K562 (cell line): ENCODE measurements around the gene SHC1. TPM values are rescaled to one million over a fixed set of nuclear protein-coding genes. Genes with fewer than 3 reads are reported as not detected.

ENCODE experiments used
- ARID2 ChIP-seq: fragments of 450-650 bp; IDR thresholded peaks from 2 replicates; pipeline ENCODE4 v1.6.1; 2017; ENCODE audit warnings: antibody characterized with exemption, mild to moderate bottlenecking
- CREM ChIP-seq: IDR thresholded peaks from 2 replicates; pipeline ENCODE4 v1.6.1; 2014; ENCODE audit warnings: antibody characterized with exemption, low read depth
- ELF4 ChIP-seq: fragments of 450-650 bp; formaldehyde crosslinking; IDR thresholded peaks from 2 replicates; pipeline ENCODE4 v1.4.0; 2022; ENCODE audit warnings: missing genetic modification characterization
- EP400 ChIP-seq: fragments of 450-650 bp; IDR thresholded peaks from 2 replicates; pipeline ENCODE4 v1.6.1; 2017; ENCODE audit warnings: antibody characterized with exemption, mild to moderate bottlenecking, moderate library complexity
- FOXA3 ChIP-seq, 2 experiments: fragments of 450-650 bp in 1 of 2; sonication (generic) in 1 of 2; formaldehyde crosslinking; IDR thresholded peaks in 1 of 2; conservative IDR thresholded peaks in 1 of 2; 2 replicates each; pipeline versions ENCODE4 v1.4.0 to v1.8.0; 2020 to 2022; ENCODE audit warnings: mild to moderate bottlenecking in 2 of 2, missing genetic modification reagents in 1 of 2
- FOXP1 ChIP-seq: sonication (generic); formaldehyde crosslinking; IDR thresholded peaks from 2 replicates; pipeline ENCODE4 v1.8.0; 2022; ENCODE audit warnings: mild to moderate bottlenecking, missing genetic modification reagents
- HDAC2 ChIP-seq: fragments of 450-650 bp; IDR thresholded peaks from 2 replicates; pipeline ENCODE4 v1.6.1; 2016; ENCODE audit warnings: mild to moderate bottlenecking
- MEIS2 ChIP-seq: fragments of 450-650 bp; IDR thresholded peaks from 2 replicates; pipeline ENCODE4 v1.6.1; 2014; ENCODE audit warnings: mild to moderate bottlenecking; ENCODE audit not compliant: partially characterized antibody
- PYGO2 ChIP-seq: fragments of 450-650 bp; IDR thresholded peaks from 2 replicates; pipeline ENCODE4 v1.6.1; 2016; ENCODE audit warnings: mild to moderate bottlenecking, missing genetic modification characterization, moderate library complexity, missing compliant biosample characterization
- SAP30 ChIP-seq: fragments of 200-600 bp; sonication (generic); IDR thresholded peaks from 2 replicates; pipeline ENCODE4 v1.6.1; 2012; ENCODE audit warnings: borderline replicate concordance, low read depth, mild to moderate bottlenecking, moderate library complexity, low read length, control low read depth, inconsistent platforms; ENCODE audit not compliant: insufficient read depth, poor library complexity, severe bottlenecking
- SETDB1 ChIP-seq: IDR thresholded peaks from one replicate; pipeline ENCODE4 v1.6.1; 2012; ENCODE audit warnings: low read length, control low read depth, inconsistent platforms
- SMARCE1 ChIP-seq: fragments of 450-650 bp; IDR thresholded peaks from 2 replicates; pipeline ENCODE4 v1.7.1; 2016; ENCODE audit warnings: mild to moderate bottlenecking
- SOX6 ChIP-seq: fragments of 450-650 bp; IDR thresholded peaks from 2 replicates; pipeline ENCODE4 v1.6.1; 2014; ENCODE audit warnings: mild to moderate bottlenecking
- STAT5B ChIP-seq: fragments of 250-450 bp; sonication (Bioruptor Pico); IDR thresholded peaks from 2 replicates; pipeline ENCODE4 v1.8.0; 2021; ENCODE audit warnings: mild to moderate bottlenecking, inconsistent platforms
- ZFP30 ChIP-seq: fragments of 250-450 bp; sonication (Bioruptor Pico); IDR thresholded peaks from 2 replicates; pipeline ENCODE4 v1.8.0; 2022; ENCODE audit warnings: moderate library complexity, mild to moderate bottlenecking, inconsistent platforms, borderline replicate concordance
- ZNF696 ChIP-seq: fragments of 250-450 bp; sonication (Bioruptor Pico); conservative IDR thresholded peaks from 2 replicates; pipeline ENCODE4 v1.4.0; 2020; ENCODE audit warnings: mild to moderate bottlenecking, moderate library complexity
- polyA plus RNA-seq, 8 experiments: library from polyadenylated mRNA; depleted of rRNA in 4 of 8; stranded (reverse) in 5 of 8; unstranded in 3 of 8; fragments of >200 nt; fragmentation: Nextera tagmentation in 2 of 8; fragmentation: Illumina TruSeq in 1 of 8; extraction: Ambion mirVana in 2 of 8; extraction: Trizol in 1 of 8; gene quantifications; 2 replicates each; pipeline versions ENCODE4 v1.2.1 to v1.2.3, GENCODE V29; 2011 to 2014; ENCODE audit warnings: inconsistent platforms in 1 of 8, missing spikeins in 1 of 8
- total RNA-seq, 7 experiments: library from RNA; depleted of rRNA in 6 of 7; stranded (reverse); fragments of >200 nt in 6 of 7; fragmentation: Illumina TruSeq in 2 of 7; extraction: Trizol in 2 of 7; gene quantifications; 2 replicates each; pipeline versions ENCODE4 v1.2.1 to v1.2.3, GENCODE V29; 2011 to 2021; ENCODE audit warnings: low replicate concordance in 1 of 7
- TF ChIP-seq, protein P1 (sequence below): fragments of 250-450 bp; sonication (Bioruptor Pico); IDR thresholded peaks from 2 replicates; pipeline ENCODE4 v1.8.0; 2021; ENCODE audit warnings: borderline replicate concordance, mild to moderate bottlenecking, moderate library complexity; ENCODE audit not compliant: poor library complexity, severe bottlenecking
- TF ChIP-seq, protein P2 (sequence below): fragments of 250-450 bp; sonication (Bioruptor Pico); IDR thresholded peaks from 2 replicates; pipeline ENCODE4 v1.8.0; 2021; ENCODE audit warnings: mild to moderate bottlenecking, moderate library complexity
- TF ChIP-seq, protein P3 (sequence below): fragments of 450-650 bp; IDR thresholded peaks from 2 replicates; pipeline ENCODE4 v1.6.1; 2016; ENCODE audit warnings: low read depth

Gene SHC1
- total and polyA plus RNA-seq, 9 of the 15 experiments (the other 6 are each of a cell fraction or from before 2014, with no cell fraction given), result 4.1 to 113 (median 51.9) TPM

DNA sequence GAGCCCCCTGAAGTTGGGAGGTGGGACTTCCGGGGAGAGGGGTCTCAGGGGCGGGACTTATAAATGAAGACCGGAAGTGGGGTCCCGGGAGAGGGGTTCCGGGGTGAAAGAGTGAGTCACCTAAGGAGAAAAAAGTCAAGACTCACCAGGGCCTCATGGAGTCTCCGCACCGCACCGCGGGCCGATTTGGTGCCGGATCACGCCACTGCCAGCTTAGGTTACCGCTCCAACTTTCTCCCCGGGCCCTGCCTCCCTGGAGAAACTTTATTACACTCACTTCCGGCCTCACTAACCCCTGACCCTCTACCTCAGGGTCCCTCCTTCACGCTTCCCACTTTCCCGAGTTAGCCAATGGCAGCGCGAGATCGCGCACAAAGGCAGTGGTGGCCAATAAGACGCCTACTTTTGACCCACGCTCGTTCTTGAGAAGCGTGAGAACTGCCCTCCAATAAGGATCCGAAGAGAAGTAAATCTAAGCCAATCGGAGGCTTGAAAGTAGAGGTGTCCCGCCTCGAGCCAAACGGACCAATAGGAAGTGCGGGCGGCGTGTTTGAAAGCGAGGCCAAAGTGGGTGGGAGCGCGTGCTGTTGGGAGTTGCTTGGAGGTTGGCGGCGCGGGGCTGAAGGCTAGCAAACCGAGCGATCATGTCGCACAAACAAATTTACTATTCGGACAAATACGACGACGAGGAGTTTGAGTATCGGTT, 3.7 kb upstream of the SHC1 start, which contains the start of gene CKS1B (continued):
- TF ChIP-seq FOXP1 (CRISPR knock-in tag) (peak; percentile 77; the same call in 1 of the 2 replicates), SMARCE1 (no peak), ZNF696 (CRISPR knock-in tag) (no peak), HDAC2 (peak; percentile 93), CREM (peak; percentile 78), SETDB1 (no peak), ARID2 (no peak), ZFP30 (CRISPR knock-in tag) (no peak), STAT5B (no peak), MEIS2 (no peak), ELF4 (CRISPR knock-in tag) (0 out of 2 replicates have a peak, but pooled peaks have one; percentile 34), SOX6 (no peak), SAP30 (peak; percentile 99), PYGO2 (tag) (no peak), EP400 (peak; percentile 99), FOXA3 (CRISPR knock-in tag; conservative IDR thresholded peaks at IDR 0.05 in 1 of 2, IDR thresholded peaks at IDR 0.05 in 1 of 2) (no peak)
- TF ChIP-seq, protein P1, sequence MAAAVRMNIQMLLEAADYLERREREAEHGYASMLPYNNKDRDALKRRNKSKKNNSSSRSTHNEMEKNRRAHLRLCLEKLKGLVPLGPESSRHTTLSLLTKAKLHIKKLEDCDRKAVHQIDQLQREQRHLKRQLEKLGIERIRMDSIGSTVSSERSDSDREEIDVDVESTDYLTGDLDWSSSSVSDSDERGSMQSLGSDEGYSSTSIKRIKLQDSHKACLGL (CRISPR knock-in tag), result peak; percentile 96
- TF ChIP-seq, protein P2, sequence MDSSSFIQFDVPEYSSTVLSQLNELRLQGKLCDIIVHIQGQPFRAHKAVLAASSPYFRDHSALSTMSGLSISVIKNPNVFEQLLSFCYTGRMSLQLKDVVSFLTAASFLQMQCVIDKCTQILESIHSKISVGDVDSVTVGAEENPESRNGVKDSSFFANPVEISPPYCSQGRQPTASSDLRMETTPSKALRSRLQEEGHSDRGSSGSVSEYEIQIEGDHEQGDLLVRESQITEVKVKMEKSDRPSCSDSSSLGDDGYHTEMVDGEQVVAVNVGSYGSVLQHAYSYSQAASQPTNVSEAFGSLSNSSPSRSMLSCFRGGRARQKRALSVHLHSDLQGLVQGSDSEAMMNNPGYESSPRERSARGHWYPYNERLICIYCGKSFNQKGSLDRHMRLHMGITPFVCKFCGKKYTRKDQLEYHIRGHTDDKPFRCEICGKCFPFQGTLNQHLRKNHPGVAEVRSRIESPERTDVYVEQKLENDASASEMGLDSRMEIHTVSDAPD (CRISPR knock-in tag), result no peak
- TF ChIP-seq, protein P3, sequence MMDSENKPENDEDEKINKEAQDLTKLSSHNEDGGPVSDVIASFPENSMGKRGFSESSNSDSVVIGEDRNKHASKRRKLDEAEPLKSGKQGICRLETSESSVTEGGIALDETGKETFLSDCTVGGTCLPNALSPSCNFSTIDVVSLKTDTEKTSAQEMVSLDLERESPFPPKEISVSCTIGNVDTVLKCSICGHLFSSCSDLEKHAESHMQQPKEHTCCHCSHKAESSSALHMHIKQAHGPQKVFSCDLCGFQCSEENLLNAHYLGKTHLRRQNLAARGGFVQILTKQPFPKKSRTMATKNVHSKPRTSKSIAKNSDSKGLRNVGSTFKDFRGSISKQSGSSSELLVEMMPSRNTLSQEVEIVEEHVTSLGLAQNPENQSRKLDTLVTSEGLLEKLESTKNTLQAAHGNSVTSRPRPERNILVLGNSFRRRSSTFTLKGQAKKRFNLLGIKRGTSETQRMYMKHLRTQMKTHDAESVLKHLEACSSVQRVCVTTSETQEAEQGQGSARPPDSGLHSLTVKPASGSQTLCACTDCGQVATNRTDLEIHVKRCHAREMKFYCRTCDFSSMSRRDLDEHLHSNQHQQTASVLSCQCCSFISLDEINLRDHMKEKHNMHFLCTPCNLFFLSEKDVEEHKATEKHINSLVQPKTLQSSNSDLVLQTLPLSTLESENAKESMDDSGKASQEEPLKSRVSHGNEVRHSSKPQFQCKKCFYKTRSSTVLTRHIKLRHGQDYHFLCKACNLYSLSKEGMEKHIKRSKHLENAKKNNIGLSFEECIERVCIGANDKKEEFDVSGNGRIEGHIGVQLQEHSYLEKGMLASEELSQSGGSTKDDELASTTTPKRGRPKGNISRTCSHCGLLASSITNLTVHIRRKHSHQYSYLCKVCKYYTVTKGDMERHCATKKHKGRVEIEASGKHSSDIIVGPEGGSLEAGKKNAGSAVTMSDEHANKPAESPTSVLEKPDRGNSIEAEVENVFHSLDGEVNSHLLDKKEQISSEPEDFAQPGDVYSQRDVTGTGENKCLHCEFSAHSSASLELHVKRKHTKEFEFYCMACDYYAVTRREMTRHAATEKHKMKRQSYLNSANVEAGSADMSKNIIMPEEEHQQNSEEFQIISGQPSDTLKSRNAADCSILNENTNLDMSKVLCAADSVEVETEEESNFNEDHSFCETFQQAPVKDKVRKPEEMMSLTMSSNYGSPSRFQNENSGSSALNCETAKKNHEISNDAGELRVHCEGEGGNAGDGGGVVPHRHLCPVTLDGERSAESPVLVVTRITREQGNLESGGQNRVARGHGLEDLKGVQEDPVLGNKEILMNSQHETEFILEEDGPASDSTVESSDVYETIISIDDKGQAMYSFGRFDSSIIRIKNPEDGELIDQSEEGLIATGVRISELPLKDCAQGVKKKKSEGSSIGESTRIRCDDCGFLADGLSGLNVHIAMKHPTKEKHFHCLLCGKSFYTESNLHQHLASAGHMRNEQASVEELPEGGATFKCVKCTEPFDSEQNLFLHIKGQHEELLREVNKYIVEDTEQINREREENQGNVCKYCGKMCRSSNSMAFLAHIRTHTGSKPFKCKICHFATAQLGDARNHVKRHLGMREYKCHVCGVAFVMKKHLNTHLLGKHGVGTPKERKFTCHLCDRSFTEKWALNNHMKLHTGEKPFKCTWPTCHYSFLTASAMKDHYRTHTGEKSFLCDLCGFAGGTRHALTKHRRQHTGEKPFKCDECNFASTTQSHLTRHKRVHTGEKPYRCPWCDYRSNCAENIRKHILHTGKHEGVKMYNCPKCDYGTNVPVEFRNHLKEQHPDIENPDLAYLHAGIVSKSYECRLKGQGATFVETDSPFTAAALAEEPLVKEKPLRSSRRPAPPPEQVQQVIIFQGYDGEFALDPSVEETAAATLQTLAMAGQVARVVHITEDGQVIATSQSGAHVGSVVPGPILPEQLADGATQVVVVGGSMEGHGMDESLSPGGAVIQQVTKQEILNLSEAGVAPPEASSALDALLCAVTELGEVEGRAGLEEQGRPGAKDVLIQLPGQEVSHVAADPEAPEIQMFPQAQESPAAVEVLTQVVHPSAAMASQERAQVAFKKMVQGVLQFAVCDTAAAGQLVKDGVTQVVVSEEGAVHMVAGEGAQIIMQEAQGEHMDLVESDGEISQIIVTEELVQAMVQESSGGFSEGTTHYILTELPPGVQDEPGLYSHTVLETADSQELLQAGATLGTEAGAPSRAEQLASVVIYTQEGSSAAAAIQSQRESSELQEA, result no peak
